Upper lobe of left lung (tissue), 4 donors: ENCODE data around the gene ANO6.

Experiments used
- CTCF ChIP-seq, 6 experiments: fragments of 450-650 bp in 4 of 6; fragments of 200-600 bp in 2 of 6; sonication (generic) in 2 of 6; IDR thresholded peaks; one replicate each; pipeline ENCODE4 v1.5.1; 2016 to 2019; ENCODE audit warnings: antibody characterized with exemption in 6 of 6
- EP300 ChIP-seq, 4 donors: sonication (generic); formaldehyde crosslinking; IDR thresholded peaks; one replicate each; pipeline ENCODE4 v1.5.1; 2017; ENCODE audit warnings: antibody characterized with exemption in 4 of 4, control low read depth in 2 of 4
- POLR2AphosphoS5 ChIP-seq, 2 donors: sonication (generic); formaldehyde crosslinking; IDR thresholded peaks; one replicate each; pipeline ENCODE4 v1.5.1; 2017; ENCODE audit warnings: antibody characterized with exemption in 2 of 2

- TF ChIP-seq CTCF (IDR thresholded peaks at IDR 0.05) (no peak), POLR2AphosphoS5 (IDR thresholded peaks at IDR 0.05) (no peak), EP300 (IDR thresholded peaks at IDR 0.05) (no peak)
Measured at GRCh38 chr12:45182511-45182910, 33.4 kb upstream of the ANO6 start.
